Osteoblast (primary cell): ENCODE data around the gene KTN1. TPM values are rescaled to one million over a fixed set of nuclear protein-coding genes. Genes with fewer than 3 reads are reported as not detected.

Source experiments
- DNase-seq: peaks from one replicate; pipeline ENCODE4 v3.0.0; 2011; ENCODE audit warnings: low spot score, mixed read lengths; ENCODE audit not compliant: insufficient read length; ENCODE audit errors: missing footprints
- H2AFZ ChIP-seq: 2 replicates; pipeline ENCODE4 v1.6.0; 2011; ENCODE audit warnings: mild to moderate bottlenecking, low read length
- H3K27ac ChIP-seq: 2 replicates; pipeline ENCODE4 v1.5.1; 2011; ENCODE audit warnings: mild to moderate bottlenecking, low read depth, low read length, moderate library complexity
- H3K27me3 ChIP-seq: 2 replicates; pipeline ENCODE4 v1.6.0; 2012; ENCODE audit warnings: mild to moderate bottlenecking, control low read depth, inconsistent platforms, low read length, moderate library complexity; ENCODE audit not compliant: insufficient read depth
- H3K36me3 ChIP-seq: 2 replicates; pipeline ENCODE4 v1.5.1; 2011; ENCODE audit warnings: mild to moderate bottlenecking, low read length, control low read depth, moderate library complexity; ENCODE audit not compliant: insufficient read depth
- H3K4me1 ChIP-seq: 2 replicates; pipeline ENCODE4 v1.5.1; 2011; ENCODE audit warnings: mild to moderate bottlenecking, low read length, control low read depth, moderate library complexity; ENCODE audit not compliant: insufficient read depth
- H3K4me2 ChIP-seq: 2 replicates; pipeline ENCODE4 v1.6.0; 2011; ENCODE audit warnings: mild to moderate bottlenecking, low read length; ENCODE audit not compliant: insufficient read depth
- H3K4me3 ChIP-seq: fragments of 200-600 bp; sonication (generic); 3 replicates; pipeline ENCODE4 v1.5.1; 2012; ENCODE audit warnings: mild to moderate bottlenecking, low read length, inconsistent platforms; ENCODE audit not compliant: insufficient read depth
- H3K79me2 ChIP-seq: 2 replicates; pipeline ENCODE4 v1.6.0; 2012; ENCODE audit warnings: mild to moderate bottlenecking, low read length, control low read depth, inconsistent platforms; ENCODE audit not compliant: insufficient read depth
- H3K9me3 ChIP-seq: 2 replicates; pipeline ENCODE4 v1.5.1; 2011; ENCODE audit warnings: low read depth, low read length, control low read depth
- H4K20me1 ChIP-seq: 2 replicates; pipeline ENCODE4 v1.6.0; 2012; ENCODE audit warnings: mild to moderate bottlenecking, low read length, control low read depth; ENCODE audit not compliant: insufficient read depth
- total RNA-seq: library from RNA; depleted of rRNA; stranded (reverse); fragments of >200 nt; gene quantifications from 2 replicates; pipeline ENCODE4 v1.2.3, GENCODE V29; 2012
- TF ChIP-seq, protein P1 (sequence below): IDR thresholded peaks from 2 replicates; pipeline ENCODE4 v1.5.1; 2011; ENCODE audit warnings: mild to moderate bottlenecking, low read depth, low read length, moderate library complexity; ENCODE audit errors: extremely low read depth

The KTN1 gene
- total RNA-seq, 1 donor = 172 TPM

DNA sequence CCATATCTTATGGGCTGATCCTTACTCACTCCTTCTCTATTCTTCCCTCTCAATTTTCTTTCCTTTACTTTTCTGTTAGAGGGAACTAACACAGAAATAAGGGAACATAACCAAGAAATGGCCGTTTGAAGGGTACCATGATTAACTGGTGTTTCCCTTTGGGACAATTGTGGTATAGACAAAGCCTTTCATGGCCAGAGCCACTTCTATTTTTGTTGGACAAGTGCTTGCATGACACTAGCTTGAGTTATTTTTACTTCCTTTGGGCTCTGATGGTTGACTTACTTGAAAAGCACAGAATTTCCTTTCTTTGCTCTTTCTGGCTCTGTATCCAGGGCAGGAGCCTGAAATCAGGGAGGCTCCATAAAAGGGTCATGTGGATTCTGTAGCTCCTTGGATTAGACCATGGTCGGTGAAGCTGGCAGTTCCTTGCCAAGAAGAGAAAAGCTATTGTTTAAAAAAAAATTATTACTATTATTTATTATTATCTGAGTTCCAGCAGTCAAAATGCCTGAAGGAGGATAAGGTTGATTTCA, 130.6 kb downstream of the KTN1 start:
- Histone ChIP-seq H3K4me3 (no peak overlapping the region), H3K4me1 (peaks cover 16% of the 10 kb centered on the region), H3K4me2 (no peak overlapping the region), H3K27me3 (peaks cover 3% of the 10 kb centered on the region), H2AFZ (no peak overlapping the region), H3K27ac (no peak overlapping the region), H3K36me3 (no peaks in the 10 kb centered on the region), H3K9me3 (no peaks in the 10 kb centered on the region), H4K20me1 (no peaks in the 10 kb centered on the region), H3K79me2 (no peaks in the 10 kb centered on the region)
- no peak for DNase-seq
- TF ChIP-seq, protein P1, sequence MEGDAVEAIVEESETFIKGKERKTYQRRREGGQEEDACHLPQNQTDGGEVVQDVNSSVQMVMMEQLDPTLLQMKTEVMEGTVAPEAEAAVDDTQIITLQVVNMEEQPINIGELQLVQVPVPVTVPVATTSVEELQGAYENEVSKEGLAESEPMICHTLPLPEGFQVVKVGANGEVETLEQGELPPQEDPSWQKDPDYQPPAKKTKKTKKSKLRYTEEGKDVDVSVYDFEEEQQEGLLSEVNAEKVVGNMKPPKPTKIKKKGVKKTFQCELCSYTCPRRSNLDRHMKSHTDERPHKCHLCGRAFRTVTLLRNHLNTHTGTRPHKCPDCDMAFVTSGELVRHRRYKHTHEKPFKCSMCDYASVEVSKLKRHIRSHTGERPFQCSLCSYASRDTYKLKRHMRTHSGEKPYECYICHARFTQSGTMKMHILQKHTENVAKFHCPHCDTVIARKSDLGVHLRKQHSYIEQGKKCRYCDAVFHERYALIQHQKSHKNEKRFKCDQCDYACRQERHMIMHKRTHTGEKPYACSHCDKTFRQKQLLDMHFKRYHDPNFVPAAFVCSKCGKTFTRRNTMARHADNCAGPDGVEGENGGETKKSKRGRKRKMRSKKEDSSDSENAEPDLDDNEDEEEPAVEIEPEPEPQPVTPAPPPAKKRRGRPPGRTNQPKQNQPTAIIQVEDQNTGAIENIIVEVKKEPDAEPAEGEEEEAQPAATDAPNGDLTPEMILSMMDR = no peak

GRCh38 chr14:55711175-55711811, 131.3 kb downstream of the KTN1 start:
- no peak overlapping the region for H3K27ac ChIP-seq
- H3K79me2 ChIP-seq = no peaks in the 10 kb centered on the region
- no peaks in the 10 kb centered on the region for H3K36me3 ChIP-seq
- no peaks in the 10 kb centered on the region for H3K9me3 ChIP-seq
- H4K20me1 ChIP-seq = no peaks in the 10 kb centered on the region
- TF ChIP-seq, protein P1 = no peak
- H3K4me2 ChIP-seq = no peak overlapping the region
- peaks cover 3% of the 10 kb centered on the region for H3K27me3 ChIP-seq
- peaks cover 22% of the 10 kb centered on the region for H3K4me1 ChIP-seq
- no peak overlapping the region for H3K4me3 ChIP-seq
- no peak for DNase-seq
- H2AFZ ChIP-seq = no peak overlapping the region

GRCh38 chr14:55712491-55712890, 132.5 kb downstream of the KTN1 start:
- Histone ChIP-seq H3K4me2 (no peak overlapping the region), H3K36me3 (no peaks in the 10 kb centered on the region), H3K4me3 (no peak overlapping the region), H4K20me1 (no peaks in the 10 kb centered on the region), H3K27ac (no peak overlapping the region), H2AFZ (no peak overlapping the region), H3K79me2 (no peaks in the 10 kb centered on the region), H3K27me3 (peaks cover 10% of the 10 kb centered on the region), H3K9me3 (no peaks in the 10 kb centered on the region), H3K4me1 (peaks cover 22% of the 10 kb centered on the region)
- TF ChIP-seq, protein P1 = no peak
- no peak for DNase-seq

GRCh38 chr14:55713486-55713885, 133.5 kb downstream of the KTN1 start:
- no peaks in the 10 kb centered on the region for H3K36me3 ChIP-seq
- H2AFZ ChIP-seq = no peak overlapping the region
- no peak overlapping the region for H3K4me3 ChIP-seq
- no peak overlapping the region for H3K27ac ChIP-seq
- H3K4me1 ChIP-seq = peaks cover 22% of the 10 kb centered on the region
- no peak for DNase-seq
- no peaks in the 10 kb centered on the region for H4K20me1 ChIP-seq
- no peaks in the 10 kb centered on the region for H3K9me3 ChIP-seq
- TF ChIP-seq, protein P1 = no peak
- H3K27me3 ChIP-seq = peaks cover 13% of the 10 kb centered on the region
- no peak overlapping the region for H3K4me2 ChIP-seq
- H3K79me2 ChIP-seq = no peaks in the 10 kb centered on the region
